MM.1S (cell line): Measurements from ENCODE around the gene ABCD1.

Source experiments
- EZH2 ChIP-seq: fragments of 300-600 bp; sonication (generic); optimal IDR thresholded peaks from 2 replicates; pipeline ENCODE3; 2017; ENCODE audit warnings: low read depth, mild to moderate bottlenecking, antibody characterized with exemption, low read length, mixed read lengths
- TF ChIP-seq, protein P1 (sequence below): fragments of 300-600 bp; sonication (generic); IDR thresholded peaks from 2 replicates; pipeline ENCODE4 v1.5.1; 2016; ENCODE audit warnings: antibody characterized with exemption, low read length, mixed read lengths

- TF ChIP-seq EZH2 = no peak
- TF ChIP-seq, protein P1, sequence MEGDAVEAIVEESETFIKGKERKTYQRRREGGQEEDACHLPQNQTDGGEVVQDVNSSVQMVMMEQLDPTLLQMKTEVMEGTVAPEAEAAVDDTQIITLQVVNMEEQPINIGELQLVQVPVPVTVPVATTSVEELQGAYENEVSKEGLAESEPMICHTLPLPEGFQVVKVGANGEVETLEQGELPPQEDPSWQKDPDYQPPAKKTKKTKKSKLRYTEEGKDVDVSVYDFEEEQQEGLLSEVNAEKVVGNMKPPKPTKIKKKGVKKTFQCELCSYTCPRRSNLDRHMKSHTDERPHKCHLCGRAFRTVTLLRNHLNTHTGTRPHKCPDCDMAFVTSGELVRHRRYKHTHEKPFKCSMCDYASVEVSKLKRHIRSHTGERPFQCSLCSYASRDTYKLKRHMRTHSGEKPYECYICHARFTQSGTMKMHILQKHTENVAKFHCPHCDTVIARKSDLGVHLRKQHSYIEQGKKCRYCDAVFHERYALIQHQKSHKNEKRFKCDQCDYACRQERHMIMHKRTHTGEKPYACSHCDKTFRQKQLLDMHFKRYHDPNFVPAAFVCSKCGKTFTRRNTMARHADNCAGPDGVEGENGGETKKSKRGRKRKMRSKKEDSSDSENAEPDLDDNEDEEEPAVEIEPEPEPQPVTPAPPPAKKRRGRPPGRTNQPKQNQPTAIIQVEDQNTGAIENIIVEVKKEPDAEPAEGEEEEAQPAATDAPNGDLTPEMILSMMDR = no peak
These were observed 56.2 kb downstream of the ABCD1 start, which contains the start of gene SRPK3 for GRCh38 chrX:153780678-153781427.
